Stimulated activated naive CD8-positive, alpha-beta T cell treated with anti-CD3 and anti-CD28 coated beads, Interleukin-15, Interleukin-2, amounts not matched to agents 100 U/mL and 50 U/mL, for 24 hours (primary cell): Measurements from ENCODE around the gene OLR1.
"Not testable (repeated sequence)": the region's sequence is repeated elsewhere in the genome, so short reads cannot be mapped to it uniquely, and the experiment has no call there.

Source experiments
- ATAC-seq: fragments of 150-1000 bp; cut with Tn5 transposase; one replicate; pipeline ENCODE4 v1.10.0; 2021
- DNase-seq: peaks from one replicate; pipeline ENCODE4 v3.0.0; 2021

Gene OLR1

DNA sequence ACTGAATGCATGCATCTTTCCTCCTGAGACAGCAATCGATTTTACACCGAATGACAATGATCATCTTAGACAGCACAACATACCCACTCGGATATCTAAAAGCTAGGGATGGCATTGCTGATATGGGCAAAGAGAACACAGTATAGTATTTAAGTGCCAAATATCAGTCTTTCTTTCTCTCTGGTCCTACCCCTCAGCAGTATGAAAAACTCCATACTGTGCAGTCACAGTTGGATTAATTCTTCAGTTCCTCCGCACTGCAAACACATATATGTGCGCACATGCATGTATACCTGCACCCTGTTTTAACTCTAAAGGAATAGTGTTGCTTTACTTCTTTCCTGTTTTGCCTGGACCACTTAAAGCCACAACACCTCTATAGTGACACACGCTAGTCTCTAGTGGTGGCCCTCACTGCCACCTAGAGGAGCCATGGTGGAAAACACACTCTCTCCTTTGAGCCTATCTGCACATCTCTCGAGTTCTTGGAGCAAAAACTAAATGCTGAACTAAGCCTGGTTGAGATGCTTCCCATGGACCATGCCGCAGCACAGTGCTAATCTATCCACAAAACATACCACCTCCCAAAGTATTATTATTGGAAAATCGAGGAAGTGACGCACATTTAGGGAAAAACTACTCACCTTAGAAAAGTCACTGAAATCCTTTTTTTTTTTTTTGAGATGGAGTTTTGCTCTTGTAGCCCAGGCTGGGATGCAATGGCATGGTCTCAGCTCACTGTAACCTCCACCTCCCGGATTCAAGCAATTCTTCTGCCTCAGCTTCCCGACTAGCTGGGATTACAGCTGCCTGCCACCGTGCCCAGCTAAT is 18.8 kb upstream of the OLR1 start:
- ATAC-seq: peak; percentile 96
- DNase-seq: peak; percentile 51

DNA sequence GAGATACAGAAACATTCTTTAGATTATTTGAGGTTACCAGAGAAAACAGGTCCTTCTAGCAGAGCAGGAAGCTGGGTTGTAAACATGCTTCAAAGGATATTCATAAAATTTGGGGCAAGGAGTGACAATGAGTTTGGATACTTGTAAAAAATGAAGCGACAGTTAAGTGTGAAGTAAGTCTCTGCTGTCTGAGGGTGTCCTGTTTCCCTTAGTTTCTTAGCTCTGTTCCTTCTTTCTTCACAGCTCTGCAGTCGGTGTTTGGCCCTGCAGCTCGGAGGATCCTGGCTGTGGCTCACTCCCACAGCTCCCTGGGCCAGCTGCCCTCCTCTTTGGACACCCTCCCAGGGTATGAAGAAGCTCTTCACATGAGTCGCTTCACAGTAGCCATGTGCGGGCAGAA is 17.7 kb upstream of the OLR1 start:
- DNase-seq (no peak), ATAC-seq (no peak)

DNA sequence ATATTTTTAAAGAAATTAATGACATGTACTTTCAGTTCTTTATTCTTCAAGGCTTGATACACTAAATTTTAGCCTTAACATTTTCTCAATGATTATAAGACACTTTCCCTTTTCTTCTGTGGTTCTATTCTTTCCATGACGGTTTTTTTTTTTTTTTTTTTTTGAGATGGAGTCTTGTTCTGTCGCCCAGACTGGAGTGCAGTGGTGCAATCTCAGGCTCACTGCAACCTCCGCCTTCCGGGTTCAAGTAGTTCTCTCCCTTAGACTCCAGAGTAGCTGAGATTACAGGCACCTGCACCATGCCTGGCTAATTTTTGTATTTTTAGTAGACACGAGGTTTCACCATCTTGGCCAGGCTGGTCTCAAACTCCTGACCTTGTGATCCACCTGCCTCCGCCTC is 15.0 kb upstream of the OLR1 start:
- ATAC-seq, DNase-seq: not testable (repeated sequence)

DNA sequence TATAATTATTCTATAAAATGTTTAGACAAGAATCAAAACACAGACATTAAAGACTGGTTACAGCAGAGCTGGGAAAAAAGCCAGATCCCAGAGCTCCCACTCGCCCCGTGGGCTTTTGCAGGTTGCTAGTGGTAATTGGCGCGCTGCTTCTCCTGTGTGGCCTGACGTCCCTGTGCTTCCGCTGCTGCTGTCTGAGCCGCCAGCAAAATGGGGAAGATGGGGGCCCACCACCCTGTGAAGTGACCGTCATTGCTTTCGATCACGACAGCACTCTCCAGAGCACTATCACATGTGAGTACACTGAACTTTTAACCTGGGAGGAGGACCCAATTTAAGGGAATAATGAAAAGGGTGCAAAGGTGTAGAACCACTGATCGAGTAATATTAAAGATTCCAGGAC is 14.4 kb upstream of the OLR1 start:
- ATAC-seq (no peak), DNase-seq (no peak)

DNA sequence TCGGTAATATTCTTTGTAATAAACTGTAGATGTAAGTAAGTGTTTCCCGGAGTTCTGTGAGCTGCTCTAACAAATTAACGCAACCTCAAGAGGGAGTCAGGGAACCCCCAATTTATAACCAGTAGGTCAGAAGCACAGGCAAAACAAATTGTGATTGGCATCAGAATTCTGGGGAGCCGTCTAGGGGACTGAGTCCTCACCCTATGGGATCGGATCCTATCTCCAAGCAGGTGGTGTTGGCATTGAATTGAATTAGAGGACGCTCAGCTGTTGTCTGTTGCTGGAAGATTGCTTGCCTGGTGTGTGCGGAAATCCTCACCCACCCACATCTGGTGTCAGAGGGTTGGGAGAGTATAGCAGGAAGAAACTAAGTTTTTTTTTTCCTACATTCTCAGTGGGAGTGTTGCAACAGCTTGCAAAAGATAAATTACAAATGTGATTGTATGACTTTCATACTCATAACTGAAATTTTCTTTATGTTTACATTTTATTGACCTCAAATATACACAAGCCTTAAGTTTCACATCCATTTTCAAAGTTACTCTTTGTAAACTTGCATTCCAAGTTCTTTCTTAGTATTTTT is 12.4 kb upstream of the OLR1 start:
- ATAC-seq: no peak
- no peak for DNase-seq

DNA sequence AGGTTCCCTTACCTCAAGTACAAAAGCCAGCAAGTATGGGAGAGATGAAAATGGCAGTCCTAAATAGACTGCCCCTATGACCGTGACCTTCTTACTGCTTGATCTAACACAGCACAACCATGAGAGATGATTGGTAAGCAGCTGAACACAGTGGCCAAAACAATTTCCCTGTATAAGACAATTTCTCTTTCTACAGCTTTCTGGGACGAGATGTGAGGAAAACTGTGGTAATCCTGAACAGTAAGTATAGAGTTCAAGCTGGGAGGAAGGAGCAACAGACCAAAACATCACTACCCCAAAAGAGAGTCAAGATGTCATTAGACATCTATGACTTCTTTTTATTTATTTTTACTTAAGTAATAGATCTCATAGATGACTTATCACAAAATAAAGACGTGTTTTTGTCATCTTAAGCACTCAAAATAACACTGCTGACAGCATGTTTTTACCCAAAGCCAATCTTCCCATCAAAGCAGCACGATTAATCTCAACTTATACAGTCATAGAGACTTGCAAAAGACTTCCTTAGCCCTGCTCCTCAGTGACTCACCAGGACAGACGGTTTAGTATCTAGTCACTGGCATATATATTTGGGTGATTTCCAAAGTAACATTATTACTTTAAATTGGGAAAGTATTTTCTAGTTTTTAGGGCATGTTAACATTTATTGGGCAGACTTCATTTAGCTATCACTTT is 10.6 kb upstream of the OLR1 start:
- ATAC-seq (peak; percentile 57), DNase-seq (no peak)

DNA sequence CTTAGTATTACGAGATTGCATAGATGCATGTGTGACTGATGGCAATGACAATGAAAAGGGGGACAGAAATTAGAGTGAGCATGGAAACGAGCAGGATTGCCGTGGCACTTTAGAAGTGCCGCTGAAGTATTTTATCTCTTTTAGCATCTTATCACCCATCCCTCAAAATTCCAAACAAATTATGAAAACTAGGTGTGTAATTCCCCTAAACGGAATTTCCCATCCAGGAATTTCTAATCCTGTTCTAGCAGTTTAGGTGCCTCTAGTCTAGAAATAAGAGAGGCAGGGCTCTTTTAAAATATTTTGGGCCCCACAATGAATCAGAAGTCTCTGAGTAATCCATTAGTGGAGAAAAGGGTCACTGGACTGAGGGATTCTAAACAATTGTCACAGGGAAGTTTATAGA is 7.8 kb upstream of the OLR1 start:
- no peak for ATAC-seq
- no peak for DNase-seq

DNA sequence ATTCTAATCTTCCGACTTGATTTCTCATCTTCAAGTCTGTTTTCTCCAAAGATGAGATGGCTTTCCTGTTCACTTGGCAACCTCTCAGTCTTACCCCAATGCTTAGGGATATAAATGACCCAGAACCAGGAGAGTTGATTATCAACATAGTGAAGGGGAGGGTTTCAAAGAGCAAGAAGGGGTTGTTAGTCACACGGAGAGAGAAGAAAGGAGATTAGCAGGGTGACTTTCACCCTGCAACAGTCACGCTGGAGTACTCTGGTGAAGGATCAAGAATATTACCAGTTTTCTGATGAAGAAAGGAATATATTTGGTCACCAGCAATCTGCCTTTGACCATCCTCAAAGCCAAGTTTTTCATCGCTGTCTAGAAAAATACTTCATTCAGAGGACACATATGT is 6.9 kb upstream of the OLR1 start, which contains the start of gene TMEM52B:
Gene TMEM52B, plus strand, starts transcription at position 212 of the 400 bp plus-strand sequence. CDS start 543 bp downstream, outside the sequence.
- DNase-seq (no peak), ATAC-seq (no peak)

DNA sequence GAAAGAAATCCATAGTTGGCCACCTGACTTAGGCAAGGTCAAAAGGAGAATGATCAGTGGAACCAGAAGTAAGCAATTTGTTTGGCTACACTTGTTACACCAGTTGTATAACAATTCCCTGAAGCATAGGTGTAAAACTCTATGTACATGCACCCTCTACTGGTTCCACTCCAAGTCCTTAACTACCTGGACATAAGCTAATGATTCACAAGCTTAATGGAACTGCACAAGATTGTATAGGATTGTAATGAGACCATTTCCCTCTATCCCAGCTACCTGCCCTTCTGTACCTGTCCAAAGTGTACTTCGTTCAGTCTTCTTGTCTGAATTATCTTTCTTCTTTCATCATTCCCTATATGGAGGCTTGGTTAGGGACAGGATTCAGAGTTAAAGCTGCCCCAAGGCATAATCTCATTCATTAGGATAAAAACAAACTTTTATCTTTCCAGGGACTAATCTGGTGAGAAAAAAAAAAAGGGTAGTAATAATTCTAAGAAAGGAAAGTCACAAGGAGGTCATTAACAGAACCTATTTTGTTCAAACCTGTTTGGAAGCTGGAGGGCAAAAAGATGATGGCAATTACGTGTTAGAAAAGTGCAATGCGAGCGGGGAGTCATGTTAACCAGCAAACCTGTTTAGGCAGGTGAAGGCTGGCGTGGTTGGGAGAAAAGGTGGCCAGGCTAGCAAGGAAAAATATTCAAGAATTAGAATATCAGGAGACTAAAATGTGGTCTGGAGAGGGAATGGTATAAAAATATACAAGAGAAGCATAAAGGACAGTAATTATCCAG is 4.1 kb upstream of the OLR1 start:
- DNase-seq: no peak

DNA sequence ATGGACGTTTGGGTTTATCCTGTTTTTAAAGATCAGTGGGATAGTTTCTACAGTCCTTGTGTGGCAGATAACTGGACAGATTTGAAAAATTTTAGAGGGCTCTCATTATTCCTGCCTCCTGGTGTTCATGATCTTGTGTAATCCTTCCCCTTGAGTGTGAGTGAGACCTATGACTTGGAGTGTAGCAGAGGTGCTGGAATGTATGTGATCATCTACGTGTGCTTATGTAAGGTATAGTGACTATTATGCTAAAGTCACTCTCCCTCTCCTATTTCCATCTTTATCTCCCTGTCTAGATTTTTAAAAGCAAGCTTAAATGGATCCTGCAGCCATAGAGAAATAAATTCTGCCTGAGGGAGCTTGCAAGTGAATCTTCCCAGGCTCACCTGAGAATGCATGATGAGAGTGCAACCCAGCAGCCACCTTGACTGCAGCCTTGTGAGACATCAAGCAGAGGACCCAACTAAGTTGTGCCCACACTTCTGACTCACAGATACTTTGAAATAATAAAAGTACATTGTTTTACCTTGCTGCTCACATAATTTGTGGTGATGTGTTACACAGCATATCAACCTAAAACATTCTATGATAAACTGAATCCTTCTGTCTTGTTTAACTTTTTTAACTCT is 3.2 kb upstream of the OLR1 start:
- DNase-seq (no peak), ATAC-seq (no peak)

More for the DNA sequence above, 4.1 kb upstream of the OLR1 start:
- ATAC-seq: no peak

DNA sequence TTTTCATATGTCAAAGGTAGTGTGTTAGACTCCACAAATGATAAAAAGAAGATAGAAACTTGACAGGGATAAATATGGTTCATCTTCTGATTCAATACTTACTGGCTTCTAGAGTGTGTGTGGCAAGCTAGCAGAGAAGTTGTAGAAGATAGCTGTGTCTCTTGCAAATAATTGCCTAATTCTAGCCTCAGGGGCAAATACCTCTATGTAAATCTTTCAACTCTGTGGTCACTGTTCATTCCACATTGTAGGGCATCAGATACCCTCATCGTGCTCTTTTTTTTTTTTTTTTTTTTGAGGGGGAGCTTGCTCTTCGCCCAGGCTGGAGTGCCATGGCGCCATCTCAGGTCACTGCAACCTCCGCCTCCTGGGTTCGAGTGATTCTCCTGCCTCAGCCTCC is 1.7 kb downstream of the OLR1 start:
- DNase-seq (no peak), ATAC-seq (no peak)

DNA sequence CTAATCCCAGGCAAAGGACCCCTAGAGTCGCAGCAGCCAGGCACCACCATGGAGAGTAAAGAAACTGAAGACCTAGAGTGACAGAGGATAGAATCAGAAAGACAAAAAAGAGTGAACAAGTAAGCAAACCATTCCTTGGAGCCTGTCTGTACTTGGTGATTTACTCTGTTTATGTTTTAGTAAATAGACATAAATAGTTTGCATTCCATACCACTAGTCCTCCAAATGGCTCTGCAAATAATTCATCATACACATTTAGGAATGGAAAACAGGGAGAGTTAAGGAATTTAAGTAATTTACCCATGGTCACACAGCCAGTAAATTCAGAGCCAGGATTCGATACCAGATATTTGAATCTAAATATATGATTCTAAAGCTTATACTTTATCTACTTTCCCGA is 2.8 kb downstream of the OLR1 start:
- DNase-seq (no peak), ATAC-seq (no peak)

DNA sequence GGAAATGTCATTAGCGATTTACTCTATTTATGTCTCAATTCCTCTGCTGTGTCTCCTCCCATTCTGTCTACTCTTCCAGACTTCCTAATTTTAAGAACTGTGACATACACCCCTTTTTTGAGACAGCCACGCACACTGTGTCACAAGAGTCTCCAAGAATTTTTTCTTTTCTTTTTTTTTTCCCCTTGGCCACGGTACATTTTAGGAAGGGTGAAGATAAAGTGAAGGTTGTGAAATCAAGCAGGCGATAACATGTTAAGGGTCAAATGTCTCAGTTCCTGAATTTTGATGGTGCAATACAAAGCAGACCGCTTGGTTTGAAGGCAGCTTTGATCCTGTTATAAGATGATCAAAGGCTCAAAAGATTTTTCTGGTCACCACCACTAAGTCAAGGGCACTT is 4.3 kb downstream of the OLR1 start:
- ATAC-seq (no peak), DNase-seq (no peak)

DNA sequence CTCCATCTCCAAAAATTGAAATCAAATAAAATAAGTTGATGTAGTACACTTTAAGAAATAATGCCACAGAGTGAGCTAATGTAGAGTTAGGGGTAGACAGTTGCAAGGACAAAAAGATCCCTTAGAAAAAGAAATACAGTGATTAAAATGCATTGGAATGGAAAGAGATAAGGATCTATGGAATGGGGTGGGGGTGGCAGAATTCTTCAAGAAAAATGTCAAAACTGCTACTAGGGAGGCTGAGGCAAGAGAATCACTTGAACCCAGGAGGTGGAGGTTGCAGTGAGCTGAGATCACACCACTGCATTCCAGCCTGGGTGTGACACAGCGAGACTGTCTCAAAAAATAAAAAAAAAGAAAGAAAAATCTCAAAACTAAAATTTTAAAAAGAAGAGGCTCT is 6.5 kb downstream of the OLR1 start:
- ATAC-seq (no peak), DNase-seq (no peak)

DNA sequence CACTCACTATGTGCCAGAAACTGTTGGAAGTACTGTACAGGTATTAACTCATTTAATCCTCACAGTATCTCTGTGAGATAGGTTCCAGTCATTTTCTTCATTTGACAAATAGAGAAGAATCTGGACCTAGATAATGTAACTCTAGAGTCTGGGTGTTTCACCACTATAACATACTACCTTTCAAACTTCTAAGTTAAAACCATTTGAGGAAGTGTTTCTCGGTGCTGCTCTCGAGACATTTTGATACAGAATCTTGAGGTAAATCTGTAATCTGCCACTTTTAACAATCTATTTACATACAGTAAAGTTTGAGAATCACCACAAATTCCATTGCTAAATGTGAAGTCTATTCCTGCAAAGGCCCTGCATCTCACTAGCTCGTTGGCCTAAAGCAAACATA is 8.8 kb downstream of the OLR1 start:
- DNase-seq: no peak
- no peak for ATAC-seq

DNA sequence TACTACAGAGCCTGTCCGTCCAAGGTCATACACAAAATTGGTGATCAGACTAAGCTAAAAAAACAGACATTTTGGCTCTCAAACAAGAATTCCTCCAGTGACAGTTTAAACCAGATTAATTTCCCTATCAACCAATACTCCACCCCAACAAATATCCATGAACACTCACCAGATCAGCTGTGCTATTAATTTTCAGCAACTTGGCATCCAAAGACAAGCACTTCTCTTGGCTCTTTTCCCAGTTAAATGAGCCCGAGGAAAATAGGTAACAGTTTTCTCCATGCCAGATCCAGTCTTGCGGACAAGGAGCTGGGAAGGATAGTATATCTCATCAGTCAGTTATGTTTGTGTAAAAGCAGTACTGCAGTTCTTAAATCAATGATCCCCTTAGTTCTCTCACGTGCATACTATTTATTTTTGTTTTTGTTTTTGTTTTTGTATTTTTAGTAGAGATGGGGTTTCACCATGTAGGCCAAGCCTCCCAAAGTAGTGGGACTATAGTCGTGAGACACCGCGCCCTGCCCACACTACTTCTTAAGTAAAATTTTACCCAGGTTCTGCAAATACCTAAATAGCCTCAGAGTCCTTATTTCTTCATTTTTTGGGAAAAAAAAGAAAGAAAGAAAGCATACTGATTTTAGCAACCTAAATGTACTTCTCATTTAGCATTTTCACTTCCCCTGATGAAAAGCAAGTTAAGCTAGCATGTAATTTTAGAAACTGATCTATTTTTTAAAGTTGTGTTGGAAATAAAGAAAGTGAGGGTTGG is 11.1 kb downstream of the OLR1 start:
- no peak for DNase-seq

DNA sequence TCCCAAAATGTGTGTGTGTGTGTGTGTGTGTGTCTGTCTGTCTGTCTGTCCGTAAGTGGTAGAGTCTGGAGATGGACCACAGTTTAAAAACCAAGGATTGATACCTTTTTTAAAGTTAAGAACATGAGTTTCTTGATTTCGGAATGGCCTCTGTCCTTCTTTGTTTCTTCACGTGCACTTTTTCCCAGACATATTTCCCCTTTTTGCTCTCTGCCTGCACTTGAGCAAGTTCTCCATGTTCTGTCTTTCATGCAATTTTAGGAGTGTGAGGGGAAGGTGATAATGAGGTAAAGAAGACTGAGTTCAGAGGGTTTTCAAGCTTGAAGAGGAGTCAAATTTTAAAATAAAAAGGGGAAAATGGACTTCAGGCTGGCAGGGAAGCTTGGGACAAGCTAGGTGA is 12.7 kb downstream of the OLR1 start:
- ATAC-seq (no peak), DNase-seq (no peak)

More for the DNA sequence above, 11.1 kb downstream of the OLR1 start:
- no peak for ATAC-seq

DNA sequence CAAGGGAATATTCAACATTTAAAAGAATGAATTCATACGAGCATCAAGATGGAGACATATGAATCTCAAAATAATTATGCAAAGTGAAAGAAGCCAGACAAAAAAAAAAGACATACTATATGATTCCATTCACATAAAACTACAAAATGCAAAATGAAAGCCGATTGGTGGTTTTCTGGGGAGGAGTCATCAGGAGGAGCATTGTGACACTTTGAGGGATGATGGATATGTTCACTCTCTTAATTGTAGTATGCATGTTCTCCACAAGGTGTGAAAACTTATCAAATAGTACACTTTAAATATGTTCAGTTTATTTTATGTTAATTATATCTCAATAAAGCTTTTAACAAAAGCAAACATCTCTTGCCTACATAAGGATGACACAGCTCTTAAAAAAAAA is 13.5 kb downstream of the OLR1 start:
- DNase-seq (no peak), ATAC-seq (no peak)

DNA sequence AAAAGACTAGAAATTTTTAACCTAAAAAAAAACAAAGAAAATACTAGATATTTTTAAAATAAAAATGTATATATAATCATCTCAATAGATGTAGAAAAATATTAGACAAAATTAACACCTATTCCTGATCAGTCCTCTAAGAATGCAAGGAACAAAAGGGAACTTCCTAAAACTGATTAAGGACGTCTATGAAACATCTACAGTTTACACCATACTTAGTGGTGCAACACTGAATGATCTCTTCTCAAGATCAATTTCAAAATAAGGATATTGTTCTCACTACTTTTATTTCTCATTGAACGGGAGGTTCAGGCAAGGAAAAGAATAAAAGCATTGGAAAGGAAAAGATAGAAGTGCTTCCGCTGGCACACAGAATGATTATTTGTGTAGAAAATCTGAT is 16.0 kb downstream of the OLR1 start:
- DNase-seq (no peak), ATAC-seq (no peak)

DNA sequence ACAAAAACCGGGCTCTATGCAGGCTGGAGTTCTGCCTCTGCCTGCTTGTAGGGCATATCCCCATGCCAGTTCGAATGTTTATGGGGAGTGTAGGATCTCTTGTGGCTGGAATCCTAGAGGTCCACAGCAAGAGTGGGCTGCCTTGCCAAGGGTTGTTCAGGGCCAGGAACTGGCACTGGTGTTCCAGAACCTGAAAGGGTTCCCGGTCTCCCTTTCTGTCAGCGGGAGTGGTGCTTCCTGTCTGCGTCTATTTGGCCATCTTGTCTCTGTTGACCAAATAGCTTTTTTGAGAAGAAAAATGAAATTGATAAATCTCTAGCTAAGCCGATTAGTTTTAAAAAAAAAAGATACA is 17.8 kb downstream of the OLR1 start:
- no peak for DNase-seq
- no peak for ATAC-seq
